Immature natural killer cell (primary cell): Measurements from ENCODE around the gene SUSD6. TPM values are rescaled to one million over a fixed set of nuclear protein-coding genes. Genes with fewer than 3 reads are reported as not detected.
A peak's percentile ranks its signal among the peaks of the same experiment; 100 is the strongest.

Experiments used
- DNase-seq, 3 donors: peaks; one replicate each; pipeline ENCODE4 v3.0.0; 2022; ENCODE audit warnings: mixed read lengths in 1 of 3
- H3K27ac Mint-ChIP-seq, 6 donors: one replicate each; pipeline ENCODE4 v1.8.0; 2020; ENCODE audit warnings: mixed read lengths in 6 of 6, mild to moderate bottlenecking in 5 of 6, inconsistent platforms in 4 of 6, moderate library complexity in 3 of 6
- H3K27me3 Mint-ChIP-seq, 3 donors: one replicate each; pipeline ENCODE4 v1.8.0; 2020 to 2021; ENCODE audit warnings: low read depth in 3 of 3, mild to moderate bottlenecking in 3 of 3, mixed read lengths in 3 of 3, moderate library complexity in 3 of 3, inconsistent platforms in 1 of 3
- H3K36me3 Mint-ChIP-seq, 3 donors: one replicate each; pipeline ENCODE4 v1.8.0; 2020; ENCODE audit warnings: mixed read lengths in 3 of 3, inconsistent platforms in 2 of 3, mild to moderate bottlenecking in 2 of 3
- H3K4me1 Mint-ChIP-seq, 2 donors: one replicate each; pipeline ENCODE4 v1.8.0; 2020; ENCODE audit warnings: inconsistent platforms in 2 of 2, mild to moderate bottlenecking in 2 of 2, mixed read lengths in 2 of 2, moderate library complexity in 1 of 2
- H3K4me3 Mint-ChIP-seq, 5 donors: one replicate each; pipeline ENCODE4 v1.8.0; 2020; ENCODE audit warnings: mild to moderate bottlenecking in 5 of 5, mixed read lengths in 5 of 5, inconsistent platforms in 3 of 5, moderate library complexity in 3 of 5
- H3K9me3 Mint-ChIP-seq, 6 donors: one replicate each; pipeline ENCODE4 v1.8.0; 2020; ENCODE audit warnings: mild to moderate bottlenecking in 6 of 6, mixed read lengths in 6 of 6, inconsistent platforms in 4 of 6, moderate library complexity in 3 of 6
- polyA plus RNA-seq, 3 donors: library from polyadenylated mRNA; unstranded; fragments of 300-500 nt; fragmentation: Illumina TruSeq; gene quantifications; one replicate each; pipeline ENCODE4 v1.2.3, GENCODE V29; 2021

SUSD6 gene
- polyA plus RNA-seq, 3 donors from 2014 or later, result 13.0 to 24.1 (median 15.5) TPM

GRCh38 chr14:69666690-69667211, 55.4 kb downstream of the SUSD6 start:
- peaks cover 0 to 5% (median 3%) of the 10 kb centered on the region in 3 donors for H3K36me3 Mint-ChIP-seq
- H3K27me3 Mint-ChIP-seq, result peaks cover 0 to 2% (median 2%) of the 10 kb centered on the region in 3 donors
- peak overlapping the region in 2 of 5 donors; percentile 14 to 26 for H3K4me3 Mint-ChIP-seq
- peaks cover 92 to 99% of the 10 kb centered on the region in 2 donors for H3K4me1 Mint-ChIP-seq
- DNase-seq, result no peak
- H3K27ac Mint-ChIP-seq, result peak overlapping the region in 5 of 6 donors; percentile 29 to 69 (median 56)
- H3K9me3 Mint-ChIP-seq, result no peaks in the 10 kb centered on the region

- no peak for DNase-seq
- H3K27me3 Mint-ChIP-seq, result peaks cover 0 to 2% (median 2%) of the 10 kb centered on the region in 3 donors
These were observed 56.5 kb downstream of the SUSD6 start for GRCh38 chr14:69667938-69668335.

GRCh38 chr14:69669375-69669774, 58.0 kb downstream of the SUSD6 start:
- H3K9me3 Mint-ChIP-seq, result no peaks in the 10 kb centered on the region
- H3K27me3 Mint-ChIP-seq, result peaks cover 0 to 4% (median 2%) of the 10 kb centered on the region in 3 donors
- peaks cover 96 to 99% of the 10 kb centered on the region in 2 donors for H3K4me1 Mint-ChIP-seq
- DNase-seq, result no peak
- H3K36me3 Mint-ChIP-seq, result peaks cover 0 to 5% (median 3%) of the 10 kb centered on the region in 3 donors
- H3K27ac Mint-ChIP-seq, result peak overlapping the region in 5 of 6 donors; percentile 1 to 82 (median 38)
- peak overlapping the region in 4 of 5 donors; percentile 31 to 55 (median 38) for H3K4me3 Mint-ChIP-seq

More at GRCh38 chr14:69667938-69668335, 56.5 kb downstream of the SUSD6 start:
- H3K4me1 Mint-ChIP-seq, result peaks cover 93 to 99% of the 10 kb centered on the region in 2 donors
- H3K27ac Mint-ChIP-seq, result peak overlapping the region; percentile 0 to 76 (median 40)
- peaks cover 0 to 5% (median 3%) of the 10 kb centered on the region in 3 donors for H3K36me3 Mint-ChIP-seq
- no peaks in the 10 kb centered on the region for H3K9me3 Mint-ChIP-seq
- H3K4me3 Mint-ChIP-seq, result peak overlapping the region in 4 of 5 donors; percentile 3 to 45 (median 24)

- H3K36me3 Mint-ChIP-seq, result peaks cover 0 to 5% (median 3%) of the 10 kb centered on the region in 3 donors
- H3K4me3 Mint-ChIP-seq, result no peak overlapping the region
- peaks cover 0 to 4% (median 2%) of the 10 kb centered on the region in 3 donors for H3K27me3 Mint-ChIP-seq
- no peaks in the 10 kb centered on the region for H3K9me3 Mint-ChIP-seq
- no peak for DNase-seq
- H3K27ac Mint-ChIP-seq, result peak overlapping the region in 4 of 6 donors; percentile 4 to 82 (median 39)
- H3K4me1 Mint-ChIP-seq, result peaks cover 96 to 99% of the 10 kb centered on the region in 2 donors
These were observed 58.7 kb downstream of the SUSD6 start for GRCh38 chr14:69670093-69670492.

- no peak overlapping the region for H3K4me3 Mint-ChIP-seq
- H3K36me3 Mint-ChIP-seq, result peaks cover 0 to 5% (median 3%) of the 10 kb centered on the region in 3 donors
- H3K27ac Mint-ChIP-seq, result peak overlapping the region in 5 of 6 donors; percentile 47 to 86 (median 77)
- no peaks in the 10 kb centered on the region for H3K9me3 Mint-ChIP-seq
- no peak for DNase-seq
- H3K27me3 Mint-ChIP-seq, result peaks cover 2 to 7% (median 3%) of the 10 kb centered on the region in 3 donors
- H3K4me1 Mint-ChIP-seq, result peaks cover 95 to 99% of the 10 kb centered on the region in 2 donors
These were observed 60.1 kb downstream of the SUSD6 start for GRCh38 chr14:69671365-69672030.

- peaks cover 94 to 98% of the 10 kb centered on the region in 2 donors for H3K4me1 Mint-ChIP-seq
- peaks cover 3 to 7% (median 4%) of the 10 kb centered on the region in 3 donors for H3K27me3 Mint-ChIP-seq
- no peak for DNase-seq
- peaks cover 0 to 9% (median 3%) of the 10 kb centered on the region in 3 donors for H3K36me3 Mint-ChIP-seq
- no peaks in the 10 kb centered on the region for H3K9me3 Mint-ChIP-seq
- H3K4me3 Mint-ChIP-seq, result peak overlapping the region in 1 of 5 donors; percentile 43
- H3K27ac Mint-ChIP-seq, result peak overlapping the region; percentile 36 to 86 (median 59)
These were observed 61.0 kb downstream of the SUSD6 start for GRCh38 chr14:69672356-69672755.

GRCh38 chr14:69673104-69673503, 61.7 kb downstream of the SUSD6 start:
- Mint-ChIP-seq H3K27ac (peak overlapping the region; percentile 50 to 87 (median 85)), H3K27me3 (peaks cover 3 to 7% (median 4%) of the 10 kb centered on the region in 3 donors), H3K4me3 (peak overlapping the region; percentile 49 to 64 (median 53)), H3K9me3 (no peaks in the 10 kb centered on the region), H3K4me1 (peaks cover 87 to 91% of the 10 kb centered on the region in 2 donors), H3K36me3 (peaks cover 0 to 9% (median 3%) of the 10 kb centered on the region in 3 donors)
- peak; percentile 19 to 35 (median 23) for DNase-seq

GRCh38 chr14:69673578-69674305, 62.3 kb downstream of the SUSD6 start:
- H3K27me3 Mint-ChIP-seq, result peaks cover 3 to 7% (median 4%) of the 10 kb centered on the region in 3 donors
- H3K36me3 Mint-ChIP-seq, result peaks cover 0 to 9% (median 3%) of the 10 kb centered on the region in 3 donors
- peak overlapping the region in 4 of 5 donors; percentile 55 to 67 (median 60) for H3K4me3 Mint-ChIP-seq
- H3K9me3 Mint-ChIP-seq, result no peaks in the 10 kb centered on the region
- H3K4me1 Mint-ChIP-seq, result peaks cover 80 to 84% of the 10 kb centered on the region in 2 donors
- H3K27ac Mint-ChIP-seq, result peak overlapping the region; percentile 57 to 87 (median 85)
- no peak for DNase-seq

GRCh38 chr14:69674546-69675244, 63.3 kb downstream of the SUSD6 start:
- peaks cover 72 to 75% of the 10 kb centered on the region in 2 donors for H3K4me1 Mint-ChIP-seq
- DNase-seq, result no peak

GRCh38 chr14:69675245-69675583, 63.8 kb downstream of the SUSD6 start:
- Mint-ChIP-seq H3K4me1 (peaks cover 68 to 73% of the 10 kb centered on the region in 2 donors), H3K27ac (peak overlapping the region; percentile 2 to 41 (median 30))

More at GRCh38 chr14:69674546-69675244, 63.3 kb downstream of the SUSD6 start:
- H3K27ac Mint-ChIP-seq, result peak overlapping the region; percentile 28 to 86 (median 72)
- H3K27me3 Mint-ChIP-seq, result peaks cover 3 to 5% (median 4%) of the 10 kb centered on the region in 3 donors
- H3K9me3 Mint-ChIP-seq, result no peaks in the 10 kb centered on the region
- peak overlapping the region in 4 of 5 donors; percentile 37 to 67 (median 52) for H3K4me3 Mint-ChIP-seq
- peaks cover 0 to 4% (median 0%) of the 10 kb centered on the region in 3 donors for H3K36me3 Mint-ChIP-seq

GRCh38 chr14:69675877-69676416, 64.6 kb downstream of the SUSD6 start:
- peaks cover 3 to 5% (median 4%) of the 10 kb centered on the region in 3 donors for H3K27me3 Mint-ChIP-seq
- H3K27ac Mint-ChIP-seq, result peak overlapping the region; percentile 5 to 76 (median 40)
- peak overlapping the region in 2 of 5 donors; percentile 23 to 44 for H3K4me3 Mint-ChIP-seq
- H3K36me3 Mint-ChIP-seq, result peaks cover 0 to 4% (median 0%) of the 10 kb centered on the region in 3 donors
- no peak for DNase-seq
- no peaks in the 10 kb centered on the region for H3K9me3 Mint-ChIP-seq
- peaks cover 68 to 73% of the 10 kb centered on the region in 2 donors for H3K4me1 Mint-ChIP-seq

More at GRCh38 chr14:69675245-69675583, 63.8 kb downstream of the SUSD6 start:
- no peaks in the 10 kb centered on the region for H3K9me3 Mint-ChIP-seq
- DNase-seq, result no peak
- H3K36me3 Mint-ChIP-seq, result peaks cover 0 to 4% (median 0%) of the 10 kb centered on the region in 3 donors
- H3K4me3 Mint-ChIP-seq, result peak overlapping the region in 2 of 5 donors; percentile 15 to 16
- peaks cover 3 to 5% (median 4%) of the 10 kb centered on the region in 3 donors for H3K27me3 Mint-ChIP-seq

GRCh38 chr14:69676723-69677122, 65.3 kb downstream of the SUSD6 start:
- Mint-ChIP-seq H3K27ac (peak overlapping the region in 4 of 6 donors; percentile 48 to 78 (median 66)), H3K9me3 (no peaks in the 10 kb centered on the region), H3K4me3 (no peak overlapping the region), H3K27me3 (peaks cover 3 to 8% (median 4%) of the 10 kb centered on the region in 3 donors), H3K4me1 (peaks cover 68 to 73% of the 10 kb centered on the region in 2 donors), H3K36me3 (peaks cover 0 to 4% (median 0%) of the 10 kb centered on the region in 3 donors)
- no peak for DNase-seq
